ENCODE results near the gene RPL39. TPM values are rescaled to one million over a fixed set of nuclear protein-coding genes. Genes with fewer than 3 reads are reported as not detected.

RPL39 gene
- total RNA-seq = 2,034 and 3,576 TPM in 2 replicates
- 2,665 and 3,799 TPM in 2 replicates for polyA plus RNA-seq
- polyA plus RNA-seq (2012) = 2,875 and 3,814 TPM in 2 replicates
- 7.5 and 33.7 TPM in 2 replicates for polyA minus RNA-seq (ENCODE audit: low replicate concordance)

DNA sequence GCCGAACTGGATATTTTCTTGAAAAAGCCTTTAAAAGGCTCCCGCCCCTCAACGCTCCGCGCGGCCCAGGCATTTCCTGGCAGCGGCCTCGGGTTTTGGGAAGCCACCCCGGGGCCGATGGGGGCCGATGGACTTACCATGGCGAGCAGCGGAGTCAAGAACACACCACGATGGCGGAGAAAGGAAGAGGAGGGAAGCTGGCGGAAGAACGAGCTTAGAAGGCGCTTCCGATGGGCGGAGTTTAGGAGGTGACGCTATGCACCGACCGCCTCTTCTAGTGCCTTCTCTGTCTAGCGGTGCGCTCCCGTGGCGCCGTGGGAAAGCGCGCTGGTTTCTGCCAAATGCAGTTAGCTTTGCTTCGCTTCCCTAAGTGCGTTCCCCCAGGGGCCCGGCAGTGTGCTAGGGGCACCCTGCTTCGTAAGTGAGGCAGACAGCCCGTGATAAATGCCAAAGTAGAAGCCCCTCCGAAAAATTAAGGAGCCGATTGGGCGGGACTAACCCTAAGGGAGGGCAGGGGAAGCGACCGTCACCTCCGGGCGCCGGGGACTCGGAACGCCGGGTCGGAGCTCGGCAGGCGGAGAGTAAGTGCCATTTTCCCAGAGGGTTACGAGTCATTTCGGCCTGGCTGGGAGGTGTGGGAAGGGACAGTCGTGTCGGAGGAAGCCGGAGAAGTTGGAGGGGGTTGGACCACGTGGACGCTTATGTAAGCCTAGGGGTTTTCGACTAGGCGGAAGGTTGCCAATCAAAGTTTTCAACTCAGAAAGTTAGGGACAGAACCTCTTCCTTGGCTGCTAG, at the start of gene RPL39:
TSS of gene RPL39 (minus strand) at position 194 of the 795 bp plus-strand sequence. CDS start at position 140, 54 bp downstream.
- Histone ChIP-seq H3K4me2 (ENCODE audit: extremely low read depth, insufficient read depth, low read length) (peak within 1 kb of the TSS; percentile 27), H3K79me2 (ENCODE audit: control insufficient read depth, insufficient read depth, low read length) (peaks cover 43% of the 10 kb centered on the region), H3K4me3 (replicated peaks in 1 of 4; ENCODE audit: control extremely low read depth in 1 of 4, insufficient read depth in 1 of 4, low read depth in 3 of 4, low read length in 4 of 4) (peak within 1 kb of the TSS; percentile 68 to 95 (median 80)), H2AFZ (ENCODE audit: low read length) (peak within 1 kb of the TSS; percentile 67), H3K36me3 (ENCODE audit: control insufficient read depth, insufficient read depth, low read length) (peaks cover 1% of the 10 kb centered on the region), H4K20me1 (ENCODE audit: control insufficient read depth, extremely low read depth, insufficient read depth, low read length) (peaks cover 4% of the 10 kb centered on the region), H3K4me1 (ENCODE audit: control insufficient read depth, extremely low read depth, insufficient read depth, low read length) (no peaks in the 10 kb centered on the region), H3K27ac (ENCODE audit: insufficient read depth, low read length) (peak within 1 kb of the TSS; percentile 87), H3K9me3 (ENCODE audit: control insufficient read depth, insufficient read depth, low read depth, low read length) (no peaks in the 10 kb centered on the region), H3K9ac (ENCODE audit: insufficient read depth, low read length) (peak within 1 kb of the TSS; percentile 88), H3K27me3 (ENCODE audit: control insufficient read depth, insufficient read depth, low read length) (no peaks in the 10 kb centered on the region)
- peak; percentile 89 to 90 for DNase-seq (ENCODE audit: low read depth in 2 of 2)
- TF ChIP-seq EZH2 (IDR thresholded peaks at IDR 0.05; ENCODE audit: low read length, missing control alignments) = no peak
- TF ChIP-seq CTCF (conservative IDR thresholded peaks at IDR 0.05 in 1 of 2, IDR thresholded peaks at IDR 0.05 in 1 of 2; ENCODE audit: low read depth in 1 of 2, low read length in 2 of 2) = no peak

DNA sequence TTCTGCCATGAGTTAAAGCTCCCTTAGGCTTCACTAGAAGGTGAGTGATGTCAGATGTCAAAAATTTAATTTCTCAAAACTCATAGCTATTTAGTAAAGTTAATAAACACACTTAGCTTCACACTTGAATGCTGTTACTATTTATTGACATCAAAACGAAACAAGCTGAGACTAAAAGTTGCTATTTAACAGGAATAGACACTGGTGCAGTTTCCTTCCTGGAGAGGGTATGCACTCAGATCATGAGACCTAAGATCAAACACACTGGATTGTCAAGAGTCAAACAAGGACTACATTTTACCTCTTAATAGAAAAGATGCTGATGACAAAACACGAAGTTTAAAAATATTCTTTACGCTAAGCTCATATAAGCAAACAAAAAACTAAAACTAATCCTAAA, 42.5 kb upstream of the RPL39 start:
- Histone ChIP-seq H3K4me2 (ENCODE audit: extremely low read depth, insufficient read depth, low read length) (no peak overlapping the region), H3K9me3 (ENCODE audit: control insufficient read depth, insufficient read depth, low read depth, low read length) (no peaks in the 10 kb centered on the region), H3K4me1 (ENCODE audit: control insufficient read depth, extremely low read depth, insufficient read depth, low read length) (no peaks in the 10 kb centered on the region), H3K36me3 (ENCODE audit: control insufficient read depth, insufficient read depth, low read length) (no peaks in the 10 kb centered on the region), H3K27ac (ENCODE audit: insufficient read depth, low read length) (no peak overlapping the region), H3K27me3 (ENCODE audit: control insufficient read depth, insufficient read depth, low read length) (no peaks in the 10 kb centered on the region), H4K20me1 (ENCODE audit: control insufficient read depth, extremely low read depth, insufficient read depth, low read length) (no peaks in the 10 kb centered on the region), H3K9ac (ENCODE audit: insufficient read depth, low read length) (no peak overlapping the region), H3K4me3 (replicated peaks in 1 of 4; ENCODE audit: control extremely low read depth in 1 of 4, insufficient read depth in 1 of 4, low read depth in 3 of 4, low read length in 4 of 4) (no peak overlapping the region), H2AFZ (ENCODE audit: low read length) (no peak overlapping the region), H3K79me2 (ENCODE audit: control insufficient read depth, insufficient read depth, low read length) (no peaks in the 10 kb centered on the region)
- no peak for DNase-seq (ENCODE audit: low read depth in 2 of 2)
- no peak for TF ChIP-seq EZH2 (IDR thresholded peaks at IDR 0.05; ENCODE audit: low read length, missing control alignments)
- no peak for TF ChIP-seq CTCF (conservative IDR thresholded peaks at IDR 0.05 in 1 of 2, IDR thresholded peaks at IDR 0.05 in 1 of 2; ENCODE audit: low read depth in 1 of 2, low read length in 2 of 2)

GRCh38 chrX:119828446-119828845, 37.0 kb upstream of the RPL39 start:
- no peaks in the 10 kb centered on the region for H4K20me1 ChIP-seq (ENCODE audit: control insufficient read depth, extremely low read depth, insufficient read depth, low read length)
- no peaks in the 10 kb centered on the region for H3K79me2 ChIP-seq (ENCODE audit: control insufficient read depth, insufficient read depth, low read length)
- no peak overlapping the region for H3K9ac ChIP-seq (ENCODE audit: insufficient read depth, low read length)
- H3K4me2 ChIP-seq (ENCODE audit: extremely low read depth, insufficient read depth, low read length) = no peak overlapping the region
- H2AFZ ChIP-seq (ENCODE audit: low read length) = no peak overlapping the region
- no peaks in the 10 kb centered on the region for H3K36me3 ChIP-seq (ENCODE audit: control insufficient read depth, insufficient read depth, low read length)
- no peaks in the 10 kb centered on the region for H3K27me3 ChIP-seq (ENCODE audit: control insufficient read depth, insufficient read depth, low read length)
- no peak overlapping the region for H3K4me3 ChIP-seq (replicated peaks in 1 of 4; ENCODE audit: control extremely low read depth in 1 of 4, insufficient read depth in 1 of 4, low read depth in 3 of 4, low read length in 4 of 4)
- no peaks in the 10 kb centered on the region for H3K9me3 ChIP-seq (ENCODE audit: control insufficient read depth, insufficient read depth, low read depth, low read length)
- H3K4me1 ChIP-seq (ENCODE audit: control insufficient read depth, extremely low read depth, insufficient read depth, low read length) = no peaks in the 10 kb centered on the region
- no peak overlapping the region for H3K27ac ChIP-seq (ENCODE audit: insufficient read depth, low read length)
- no peak for DNase-seq (ENCODE audit: low read depth in 2 of 2)
- TF ChIP-seq EZH2 (IDR thresholded peaks at IDR 0.05; ENCODE audit: low read length, missing control alignments) = no peak
- TF ChIP-seq CTCF (conservative IDR thresholded peaks at IDR 0.05 in 1 of 2, IDR thresholded peaks at IDR 0.05 in 1 of 2; ENCODE audit: low read depth in 1 of 2, low read length in 2 of 2) = no peak
